Neural progenitor cell (in vitro differentiated cells): ENCODE measurements around the gene GATAD2A.

ENCODE experiments used
- EZH2 ChIP-seq: fragments of 200-600 bp; sonication (generic); IDR thresholded peaks from 2 replicates; pipeline ENCODE4 v1.6.1; 2017; ENCODE audit warnings: antibody characterized with exemption, mild to moderate bottlenecking, moderate library complexity
- EZH2phosphoT487 ChIP-seq: fragments of 200-600 bp; sonication (generic); IDR thresholded peaks from 2 replicates; pipeline ENCODE4 v1.6.1; 2017; ENCODE audit warnings: antibody characterized with exemption
- TF ChIP-seq, protein P1 (sequence below): fragments of 200-600 bp; sonication (generic); IDR thresholded peaks from 2 replicates; pipeline ENCODE4 v1.5.1; 2017; ENCODE audit warnings: antibody characterized with exemption, mild to moderate bottlenecking

- TF ChIP-seq, protein P1, sequence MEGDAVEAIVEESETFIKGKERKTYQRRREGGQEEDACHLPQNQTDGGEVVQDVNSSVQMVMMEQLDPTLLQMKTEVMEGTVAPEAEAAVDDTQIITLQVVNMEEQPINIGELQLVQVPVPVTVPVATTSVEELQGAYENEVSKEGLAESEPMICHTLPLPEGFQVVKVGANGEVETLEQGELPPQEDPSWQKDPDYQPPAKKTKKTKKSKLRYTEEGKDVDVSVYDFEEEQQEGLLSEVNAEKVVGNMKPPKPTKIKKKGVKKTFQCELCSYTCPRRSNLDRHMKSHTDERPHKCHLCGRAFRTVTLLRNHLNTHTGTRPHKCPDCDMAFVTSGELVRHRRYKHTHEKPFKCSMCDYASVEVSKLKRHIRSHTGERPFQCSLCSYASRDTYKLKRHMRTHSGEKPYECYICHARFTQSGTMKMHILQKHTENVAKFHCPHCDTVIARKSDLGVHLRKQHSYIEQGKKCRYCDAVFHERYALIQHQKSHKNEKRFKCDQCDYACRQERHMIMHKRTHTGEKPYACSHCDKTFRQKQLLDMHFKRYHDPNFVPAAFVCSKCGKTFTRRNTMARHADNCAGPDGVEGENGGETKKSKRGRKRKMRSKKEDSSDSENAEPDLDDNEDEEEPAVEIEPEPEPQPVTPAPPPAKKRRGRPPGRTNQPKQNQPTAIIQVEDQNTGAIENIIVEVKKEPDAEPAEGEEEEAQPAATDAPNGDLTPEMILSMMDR, result no peak
- TF ChIP-seq EZH2 (no peak), EZH2phosphoT487 (no peak)
Observed at GRCh38 chr19:19421299-19421696, 15.8 kb downstream of the GATAD2A start.
